Heart left ventricle (tissue), 16 donors: ENCODE data around the gene HHIPL2. TPM values are rescaled to one million over a fixed set of nuclear protein-coding genes. Genes with fewer than 3 reads are reported as not detected.
"Not testable (repeated sequence)": the region's sequence is repeated elsewhere in the genome, so short reads cannot be mapped to it uniquely, and the experiment has no call there.

Source experiments
- ATAC-seq, 4 donors: fragments of 200-7000 bp; cut with Tn5 transposase; one replicate each; pipeline ENCODE4 v1.9.1; 2020 to 2022; ENCODE audit warnings: moderate library complexity in 4 of 4, mild to moderate bottlenecking in 3 of 4, moderate number of reproducible peaks in 1 of 4
- DNase-seq, 5 donors: peaks; one replicate each; pipeline ENCODE4 v3.0.0-alpha.2; 2020
- H3K27ac ChIP-seq, 12 donors: fragments of 200-600 bp; sonication (generic) in 4 of 12; one replicate each; pipeline versions ENCODE4 v1.5.0 to v1.8.0; 2016 to 2022; ENCODE audit warnings: mild to moderate bottlenecking in 2 of 12
- H3K27me3 ChIP-seq, 9 donors: fragments of 200-600 bp; sonication (generic) in 2 of 9; one replicate each; pipeline versions ENCODE4 v1.5.1 to v1.8.0; 2016 to 2022; ENCODE audit warnings: mild to moderate bottlenecking in 3 of 9
- H3K36me3 ChIP-seq, 9 donors: fragments of 200-600 bp; sonication (generic) in 2 of 9; one replicate each; pipeline versions ENCODE4 v1.5.0 to v1.8.0; 2018 to 2022; ENCODE audit warnings: mild to moderate bottlenecking in 2 of 9
- H3K4me1 ChIP-seq, 12 donors: fragments of 200-600 bp; sonication (generic) in 4 of 12; one replicate each; pipeline versions ENCODE4 v1.5.0 to v1.8.0; 2016 to 2022; ENCODE audit warnings: mild to moderate bottlenecking in 3 of 12
- H3K4me3 ChIP-seq, 12 donors: fragments of 200-600 bp; sonication (generic) in 4 of 12; one replicate each; pipeline versions ENCODE4 v1.5.0 to v1.8.0; 2017 to 2022; ENCODE audit warnings: mild to moderate bottlenecking in 9 of 12, moderate library complexity in 4 of 12
- H3K9me3 ChIP-seq, 12 donors: fragments of 200-600 bp; sonication (generic) in 4 of 12; one replicate each; pipeline versions ENCODE4 v1.5.0 to v1.8.0; 2016 to 2022; ENCODE audit warnings: mild to moderate bottlenecking in 1 of 12
- WGBS, 4 donors: extraction: QIAGEN DNeasy Blood & Tissue Kit in 2 of 4; methylation state at CpG; one replicate each; pipeline versions ENCODE4 v1.1.5 to v1.1.7; 2013 to 2018; 5-methylcytosine and 5-hydroxymethylcytosine counted together
- intact Hi-C, 10 donors: fragments of 100-400 bp; cut with DNase I; formaldehyde crosslinking; loops; one replicate each; pipeline versions ENCODE4 v1.11.1 to v1.14.2; 2022
- polyA plus RNA-seq, 2 donors: library from polyadenylated mRNA; stranded (reverse); fragments of 200-250 nt; gene quantifications; one replicate each; pipeline ENCODE4 v1.2.3, GENCODE V29; 2013
- total RNA-seq, 9 donors: library from RNA; depleted of rRNA in 2 of 9; stranded (reverse); fragments of >200 nt in 2 of 9; fragmentation: NEBNext Ultra II Directional in 3 of 9; extraction: Animal tissue kit (Norgen Biotek cat#: 25700) in 3 of 9; gene quantifications; one replicate each; pipeline versions ENCODE4 v1.1.0 to v1.2.4, GENCODE V29; 2016 to 2023
- donor health status: ischemic (EF 13 %, LVEDD 7.1; RV severe dilation, severe dysfunction).
- donor health status: healthy with polysubstance abuse.
- donor health status: DM: no; HTN: yes; CAD: no.
- donor health status: DM: no; HTN: no; CAD: no.
- donor health status: ischemic (EF 25% LVEDD 6.9; RV normal size, moderate dysfunction).
- donor health status: ischemic (EF 25% LVEDD 5.7; RV mildly dilated, moderate dysfunction).
- donor health status: healthy.
- donor health status: DM: yes; HTN: yes; CAD: no.
- donor health status: ischemic (EF 35%, LVEDD 5.7; RV mildly dilated, moderate dysfunction).
- donor health status: nonischemic (EF 11% LVEDD 7.7; RV severe dilation, severe dysfunction).
- donor health status: DM: yes; HTN: yes; CAD: no.
- donor health status: PGD.
- donor health status: ischemic (EF 29% LVEDD 5.4; RV normal size, mild dysfunction).
- donor health status: nonischemic (EF 23%, LVEDD 6.1; RV moderate dilation, normal function).

The HHIPL2 gene
- total and polyA plus RNA-seq, 11 donors: 0.06 to 1.1 (median 0.27) TPM; not detected in 8

- DNase-seq, H3K9me3 ChIP-seq, H3K27me3 ChIP-seq, ATAC-seq, H3K4me3 ChIP-seq, H3K27ac ChIP-seq, H3K4me1 ChIP-seq, H3K36me3 ChIP-seq, intact Hi-C loops: not testable (repeated sequence)
- WGBS, 4 donors: 94 to 97% (median 95%) methylated on average over 27 to 33 of the region's 33 CpGs
Observed at GRCh38 chr1:222472776-222473540, 74.9 kb downstream of the HHIPL2 start.

Other genes starting within 250 kb of the HHIPL2 start
- gene TAF1A, start 41.8 kb upstream of the HHIPL2 start, total RNA-seq: 1 to 10 TPM in 8 of 9 donors, under 1 TPM in 1; 0.81 to 5.1 (median 1.6) TPM
- 1 to 10 TPM in 1 of 2 donors, under 1 TPM in 1; 0.99 to 2.4 TPM for gene TAF1A, start 41.8 kb upstream of the HHIPL2 start, polyA plus RNA-seq
- 10 to 100 TPM; 50.2 to 71.1 (median 61.4) TPM for gene MIA3, start 70.0 kb upstream of the HHIPL2 start, total RNA-seq
- 10 to 100 TPM; 20.2 to 48.6 TPM for gene MIA3, start 70.0 kb upstream of the HHIPL2 start, polyA plus RNA-seq
- gene AIDA, start 164.4 kb upstream of the HHIPL2 start, total RNA-seq: 10 to 100 TPM; 29.9 to 73.7 (median 49.2) TPM
- gene AIDA, start 164.4 kb upstream of the HHIPL2 start, polyA plus RNA-seq: 10 to 100 TPM; 29.0 to 45.1 TPM
- gene BROX, start 164.5 kb upstream of the HHIPL2 start, total RNA-seq: 10 to 100 TPM; 29.6 to 51.1 (median 36.7) TPM
- 10 to 100 TPM; 10.1 to 13.8 TPM for gene BROX, start 164.5 kb upstream of the HHIPL2 start, polyA plus RNA-seq
- under 1 TPM in 2 of 9 donors, not detected in 7; 0.16 to 0.48 TPM for gene FAM177B, start 189.1 kb upstream of the HHIPL2 start, total RNA-seq
- gene FAM177B, start 189.1 kb upstream of the HHIPL2 start, polyA plus RNA-seq: under 1 TPM in 1 of 2 donors, not detected in 1; 0.27 TPM